Right lobe of liver (tissue), 6 donors: Measurements from ENCODE around the gene MRGPRD. TPM values are rescaled to one million over a fixed set of nuclear protein-coding genes. Genes with fewer than 3 reads are reported as not detected.

ENCODE experiments used
- ATAC-seq, 4 donors: fragments of 200-7000 bp; cut with Tn5 transposase; one replicate each; pipeline ENCODE4 v1.9.1; 2020; ENCODE audit warnings: mild to moderate bottlenecking in 4 of 4, moderate library complexity in 4 of 4
- DNase-seq, 3 donors: peaks; one replicate each; pipeline ENCODE4 v3.0.0-alpha.2; 2020
- H3K27ac ChIP-seq, 3 donors: fragments of 200-600 bp; one replicate each; pipeline ENCODE4 v1.8.0; 2022
- H3K27me3 ChIP-seq, 2 donors: fragments of 200-600 bp; one replicate each; pipeline ENCODE4 v1.8.0; 2022
- H3K36me3 ChIP-seq, 4 donors: fragments of 200-600 bp; sonication (generic) in 1 of 4; one replicate each; pipeline versions ENCODE4 v1.5.1 to v1.8.0; 2017 to 2022; ENCODE audit warnings: control low read depth in 1 of 4
- H3K4me1 ChIP-seq, 4 donors: fragments of 200-600 bp; sonication (generic) in 1 of 4; one replicate each; pipeline versions ENCODE4 v1.5.1 to v1.8.0; 2017 to 2022; ENCODE audit warnings: control low read depth in 1 of 4
- H3K4me3 ChIP-seq, 3 donors: fragments of 200-600 bp; one replicate each; pipeline ENCODE4 v1.8.0; 2022
- H3K9me3 ChIP-seq, 4 donors: fragments of 200-600 bp; sonication (generic) in 1 of 4; one replicate each; pipeline versions ENCODE4 v1.5.1 to v1.8.0; 2017 to 2022; ENCODE audit warnings: control low read depth in 1 of 4
- POLR2A ChIP-seq: fragments of 450-650 bp; IDR thresholded peaks from one replicate; pipeline ENCODE4 v1.6.1; 2017; ENCODE audit warnings: antibody characterized with exemption, mild to moderate bottlenecking
- WGBS: methylation state at CpG from one replicate; pipeline ENCODE4 v1.1.6; 2018; ENCODE audit warnings: low coverage, low lambda C conversion rate; ENCODE audit not compliant: insufficient coverage; ENCODE audit errors: missing lambda C conversion rate; 5-methylcytosine and 5-hydroxymethylcytosine counted together
- intact Hi-C, 2 donors: fragments of 100-400 bp; cut with DNase I; formaldehyde crosslinking; loops; one replicate each; pipeline versions ENCODE4 v1.11.2 to v1.14.1; 2022
- total RNA-seq, 6 experiments: library from RNA; depleted of rRNA in 2 of 6; stranded (reverse); fragments of >200 nt in 2 of 6; fragmentation: NEBNext Ultra II Directional in 3 of 6; extraction: Animal tissue kit (Norgen Biotek cat#: 25700) in 3 of 6; gene quantifications; one replicate each; pipeline versions ENCODE4 v1.1.0 to v1.2.4, GENCODE V29; 2016 to 2023
- TF ChIP-seq, protein P1 (sequence below), 4 donors: fragments of 200-600 bp in 3 of 4; fragments of 450-650 bp in 1 of 4; IDR thresholded peaks; one replicate each; pipeline versions ENCODE4 v1.5.1 to v1.8.0; 2016 to 2022; ENCODE audit warnings: antibody characterized with exemption in 4 of 4, mild to moderate bottlenecking in 2 of 4
- donor health status: DM: no; HTN: yes; CAD: no.
- donor health status: DM: no; HTN: no; CAD: no.
- donor health status: DM: no; HTN: no; CAD: no.
- donor health status: DM: no; HTN: yes; CAD: no.
- donor health status: DM: no; HTN: yes; CAD: no.

The MRGPRD gene
- total RNA-seq, 6 experiments from 2014 or later, result not detected

DNA sequence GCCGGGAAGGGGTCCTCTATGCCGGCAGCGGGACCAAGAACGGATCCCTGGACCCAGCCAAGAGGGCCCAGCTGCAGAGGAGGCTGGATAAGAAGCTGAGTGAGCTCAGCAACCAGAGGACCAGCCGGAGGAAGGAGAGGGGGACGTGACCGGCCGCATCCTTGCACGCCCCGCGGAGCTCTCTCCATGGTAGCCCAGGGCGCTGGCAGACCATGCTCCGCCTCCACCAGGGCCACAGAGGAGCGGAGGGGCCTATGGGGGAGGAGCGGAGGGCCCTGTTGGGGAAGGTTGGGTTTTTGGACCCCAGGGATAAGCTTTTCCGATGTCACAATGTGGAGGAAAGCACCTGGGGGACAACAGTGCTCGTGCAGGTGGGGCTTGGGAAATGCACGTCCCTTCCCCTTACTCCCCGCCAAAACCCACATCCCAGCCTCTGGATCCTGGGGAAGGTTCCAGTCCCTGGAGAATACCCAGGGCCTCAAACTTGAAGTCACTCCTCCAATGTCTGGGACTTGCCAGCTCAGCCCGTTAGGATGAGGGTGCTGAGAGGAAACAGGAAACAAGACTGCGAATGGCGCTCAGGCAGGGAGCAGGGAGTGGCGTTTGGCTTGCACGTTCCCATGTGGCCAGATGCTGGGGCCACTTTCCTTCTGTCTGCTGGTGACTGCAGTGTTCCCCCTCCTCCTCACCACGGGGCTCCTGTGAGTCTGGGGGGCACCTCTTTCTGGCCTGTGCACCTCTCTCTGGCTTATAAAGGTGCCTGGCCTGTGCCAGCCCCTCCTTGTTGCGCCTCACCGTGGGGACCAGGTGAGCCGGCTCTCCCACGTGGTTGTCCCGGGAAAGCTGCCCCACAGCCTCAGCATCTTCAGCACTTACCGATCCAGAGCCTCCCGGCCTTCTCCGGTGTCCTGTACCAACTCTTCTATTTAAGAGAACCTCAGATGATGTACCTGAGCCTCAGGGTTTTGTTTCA lies 40.9 kb downstream of the MRGPRD start:
- H3K36me3 ChIP-seq, result peaks cover 0 to 31% (median 13%) of the 10 kb centered on the region in 4 donors
- no peak for ATAC-seq

DNA sequence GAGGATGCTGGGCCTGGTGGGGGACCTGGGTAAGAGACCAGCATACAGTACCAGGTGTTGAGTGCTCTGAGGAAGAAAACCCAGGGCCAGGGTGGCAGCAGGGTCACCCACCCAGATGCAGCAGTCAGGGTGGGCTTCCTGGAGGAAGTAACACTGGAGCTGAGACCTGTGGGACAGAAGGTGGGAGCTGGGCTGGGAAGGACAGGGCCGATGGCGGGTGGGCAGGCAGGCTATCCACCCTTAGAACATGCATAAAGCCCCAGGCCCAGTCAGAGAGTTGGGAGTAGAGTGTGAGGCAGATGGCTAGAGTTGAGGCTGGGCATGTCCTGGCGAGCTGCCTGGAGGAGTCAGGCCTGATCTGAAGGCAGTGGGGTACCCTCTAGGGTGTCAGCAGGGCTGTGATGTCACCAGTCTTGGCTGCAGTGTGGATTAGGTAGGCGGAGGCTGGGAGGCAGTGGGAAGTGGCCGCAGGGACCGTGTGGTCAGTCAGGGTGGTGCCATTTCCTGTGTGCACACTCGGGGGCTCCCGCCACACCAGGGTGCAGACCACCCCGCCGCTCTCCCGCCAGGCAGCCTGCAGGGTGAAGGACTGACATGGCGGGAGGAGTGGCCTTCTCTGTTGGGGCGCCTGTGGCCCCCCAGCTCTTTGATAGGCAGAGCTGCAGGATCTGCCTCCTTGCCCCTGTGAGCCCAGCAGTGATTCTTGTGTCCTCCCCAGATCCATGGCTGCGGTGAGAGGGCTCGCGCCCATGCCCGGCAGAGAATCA lies 41.8 kb downstream of the MRGPRD start:
- intact Hi-C loops, result no loop called here

More for the DNA sequence above, 40.9 kb downstream of the MRGPRD start:
- TF ChIP-seq POLR2A, result no peak
- TF ChIP-seq, protein P1, sequence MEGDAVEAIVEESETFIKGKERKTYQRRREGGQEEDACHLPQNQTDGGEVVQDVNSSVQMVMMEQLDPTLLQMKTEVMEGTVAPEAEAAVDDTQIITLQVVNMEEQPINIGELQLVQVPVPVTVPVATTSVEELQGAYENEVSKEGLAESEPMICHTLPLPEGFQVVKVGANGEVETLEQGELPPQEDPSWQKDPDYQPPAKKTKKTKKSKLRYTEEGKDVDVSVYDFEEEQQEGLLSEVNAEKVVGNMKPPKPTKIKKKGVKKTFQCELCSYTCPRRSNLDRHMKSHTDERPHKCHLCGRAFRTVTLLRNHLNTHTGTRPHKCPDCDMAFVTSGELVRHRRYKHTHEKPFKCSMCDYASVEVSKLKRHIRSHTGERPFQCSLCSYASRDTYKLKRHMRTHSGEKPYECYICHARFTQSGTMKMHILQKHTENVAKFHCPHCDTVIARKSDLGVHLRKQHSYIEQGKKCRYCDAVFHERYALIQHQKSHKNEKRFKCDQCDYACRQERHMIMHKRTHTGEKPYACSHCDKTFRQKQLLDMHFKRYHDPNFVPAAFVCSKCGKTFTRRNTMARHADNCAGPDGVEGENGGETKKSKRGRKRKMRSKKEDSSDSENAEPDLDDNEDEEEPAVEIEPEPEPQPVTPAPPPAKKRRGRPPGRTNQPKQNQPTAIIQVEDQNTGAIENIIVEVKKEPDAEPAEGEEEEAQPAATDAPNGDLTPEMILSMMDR (IDR thresholded peaks at IDR 0.05), result no peak
- intact Hi-C loops, result no loop called here
- Histone ChIP-seq H3K9me3 (no peaks in the 10 kb centered on the region), H3K4me3 (no peak overlapping the region), H3K27ac (no peak overlapping the region), H3K4me1 (no peaks in the 10 kb centered on the region), H3K27me3 (no peaks in the 10 kb centered on the region)
- DNase-seq, result peak in 1 of 3 donors; percentile 24
- 69% methylated on average over 5 of the region's 33 CpGs for WGBS

DNA sequence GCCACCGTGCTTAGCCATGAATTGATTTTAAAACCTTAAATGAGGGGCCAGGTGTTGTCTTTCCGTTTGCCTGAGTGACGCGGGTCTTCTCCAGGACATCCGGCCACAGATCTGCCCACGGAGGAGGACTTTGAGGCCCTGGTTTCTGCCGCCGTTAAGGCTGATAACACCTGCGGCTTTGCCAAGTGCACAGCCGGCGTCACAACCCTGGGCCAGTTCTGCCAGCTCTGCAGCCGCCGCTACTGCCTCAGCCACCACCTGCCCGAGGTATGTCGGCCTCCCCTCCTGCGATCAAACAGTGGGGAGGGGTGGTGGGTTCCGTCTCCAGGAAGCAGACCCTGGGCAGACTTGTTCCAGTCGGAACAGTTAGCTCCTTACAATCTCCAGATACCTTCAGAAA lies 42.7 kb downstream of the MRGPRD start:
- H3K9me3 ChIP-seq, result no peaks in the 10 kb centered on the region
- intact Hi-C loops, result no loop called here
- no peaks in the 10 kb centered on the region for H3K27me3 ChIP-seq
- ATAC-seq (no peak), DNase-seq (peak in 1 of 3 donors; percentile 31)
- H3K27ac ChIP-seq, result no peak overlapping the region
- peaks cover 0 to 43% (median 13%) of the 10 kb centered on the region in 4 donors for H3K36me3 ChIP-seq
- no peak overlapping the region for H3K4me3 ChIP-seq
- TF ChIP-seq, protein P1 (IDR thresholded peaks at IDR 0.05), result no peak
- TF ChIP-seq POLR2A, result no peak
- H3K4me1 ChIP-seq, result no peaks in the 10 kb centered on the region
- WGBS, result 63% methylated on average over 3 of the region's 18 CpGs

More for the DNA sequence above, 41.8 kb downstream of the MRGPRD start:
- Histone ChIP-seq H3K4me1 (no peaks in the 10 kb centered on the region), H3K27me3 (no peaks in the 10 kb centered on the region), H3K36me3 (peaks cover 0 to 35% (median 13%) of the 10 kb centered on the region in 4 donors), H3K9me3 (no peaks in the 10 kb centered on the region), H3K4me3 (no peak overlapping the region), H3K27ac (no peak overlapping the region)
- ATAC-seq (no peak), DNase-seq (peak in 1 of 3 donors; percentile 31)
- WGBS, result 83% methylated on average over 1 of the region's 17 CpGs
- no peak for TF ChIP-seq POLR2A
- TF ChIP-seq, protein P1 (IDR thresholded peaks at IDR 0.05), result no peak

DNA sequence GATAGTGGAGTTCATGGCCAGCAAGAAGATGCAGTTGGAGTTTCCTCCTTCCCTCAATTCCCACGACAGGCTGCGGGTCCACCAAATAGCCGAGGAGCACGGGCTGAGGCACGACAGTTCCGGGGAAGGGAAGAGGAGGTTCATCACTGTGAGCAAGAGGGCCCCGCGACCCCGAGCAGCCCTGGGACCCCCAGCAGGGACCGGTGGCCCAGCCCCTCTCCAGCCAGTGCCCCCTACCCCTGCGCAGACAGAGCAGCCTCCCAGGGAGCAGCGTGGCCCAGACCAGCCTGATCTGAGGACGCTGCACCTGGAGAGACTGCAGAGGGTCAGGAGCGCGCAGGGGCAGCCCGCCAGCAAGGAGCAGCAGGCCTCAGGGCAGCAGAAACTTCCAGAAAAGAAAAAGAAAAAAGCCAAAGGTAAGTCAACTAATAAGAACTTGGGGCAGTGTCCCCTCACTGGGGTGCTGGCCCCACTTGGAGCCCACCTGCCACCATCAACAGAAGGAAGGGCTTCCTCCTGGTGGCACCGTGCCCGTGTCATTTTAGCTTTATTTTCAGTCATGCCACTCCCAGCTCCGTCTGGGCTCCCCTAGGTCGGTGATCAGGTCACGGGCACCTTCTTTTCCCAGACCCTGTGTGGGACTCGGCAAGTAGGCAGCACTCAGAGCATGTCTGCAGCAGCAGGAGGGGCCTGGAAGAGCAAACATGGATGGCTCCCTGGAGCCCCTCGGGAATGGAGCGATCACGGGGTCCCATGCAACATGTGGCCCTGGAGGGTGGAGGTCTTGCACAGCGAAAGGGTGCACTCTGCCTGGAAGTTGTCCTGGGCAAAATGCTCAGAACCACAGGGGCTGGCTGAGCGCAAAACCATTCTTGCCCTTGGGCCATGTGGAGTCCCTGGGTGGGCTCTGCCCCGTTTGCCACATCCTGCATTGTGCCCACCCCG lies 43.8 kb downstream of the MRGPRD start:
- intact Hi-C loops, result no loop called here
- TF ChIP-seq POLR2A, result no peak
- TF ChIP-seq, protein P1 (IDR thresholded peaks at IDR 0.05), result no peak
- no peaks in the 10 kb centered on the region for H3K4me1 ChIP-seq
- no peak overlapping the region for H3K27ac ChIP-seq
- ATAC-seq (no peak), DNase-seq (peak in 1 of 3 donors; percentile 35)
- no peak overlapping the region for H3K4me3 ChIP-seq
- H3K27me3 ChIP-seq, result no peaks in the 10 kb centered on the region
- H3K36me3 ChIP-seq, result peaks cover 0 to 43% (median 13%) of the 10 kb centered on the region in 4 donors
- H3K9me3 ChIP-seq, result no peaks in the 10 kb centered on the region
- 100% methylated on average over 4 of the region's 29 CpGs for WGBS
